GM23338 (cell line): ENCODE data around the gene CKB.

Experiments used
- EZH2 ChIP-seq: fragments of 200-600 bp; sonication (generic); IDR thresholded peaks from one replicate; pipeline ENCODE4 v1.8.0; 2017; ENCODE audit warnings: antibody characterized with exemption, mild to moderate bottlenecking, low read depth; ENCODE audit not compliant: unreplicated experiment
- EZH2phosphoT487 ChIP-seq: fragments of 200-600 bp; sonication (generic); IDR thresholded peaks from one replicate; pipeline ENCODE4 v1.8.1; 2018; ENCODE audit warnings: antibody characterized with exemption; ENCODE audit not compliant: unreplicated experiment
- JUNB ChIP-seq: IDR thresholded peaks from one replicate; pipeline ENCODE4 v1.6.1; 2016; ENCODE audit warnings: antibody characterized with exemption; ENCODE audit not compliant: unreplicated experiment
- TF ChIP-seq, protein P1 (sequence below), 2 experiments: fragments of 200-600 bp in 1 of 2; sonication (generic) in 1 of 2; conservative IDR thresholded peaks; 2 replicates each; pipeline versions ENCODE4 v1.5.1 to v1.6.1; 2016 to 2017; ENCODE audit warnings: antibody characterized with exemption in 2 of 2, low read depth in 2 of 2, mild to moderate bottlenecking in 2 of 2, moderate library complexity in 1 of 2
- TF ChIP-seq, protein P2 (sequence below): IDR thresholded peaks from one replicate; pipeline ENCODE4 v1.6.1; 2018; ENCODE audit warnings: antibody characterized with exemption; ENCODE audit not compliant: unreplicated experiment
- TF ChIP-seq, protein P3 (sequence below): IDR thresholded peaks from 2 replicates; pipeline ENCODE4 v1.6.1; 2016; ENCODE audit warnings: antibody characterized with exemption

DNA sequence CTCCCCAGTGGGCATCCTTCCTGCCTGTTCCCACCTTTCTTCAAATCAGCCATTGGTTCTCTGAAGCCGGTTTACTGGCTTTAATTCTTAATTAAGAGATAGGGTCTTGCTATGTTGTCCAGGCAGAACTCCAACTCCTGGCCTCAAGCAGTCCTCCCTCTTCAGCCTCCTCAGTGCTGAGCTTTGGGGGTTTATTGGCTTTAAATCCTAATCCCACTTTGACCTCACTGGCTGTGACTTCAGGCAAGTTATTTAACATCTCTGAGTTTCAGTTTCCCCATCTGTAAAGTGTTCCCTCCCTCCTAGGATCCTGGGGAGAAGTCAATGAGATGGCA, 4.3 kb upstream of the CKB start:
- TF ChIP-seq, protein P1, sequence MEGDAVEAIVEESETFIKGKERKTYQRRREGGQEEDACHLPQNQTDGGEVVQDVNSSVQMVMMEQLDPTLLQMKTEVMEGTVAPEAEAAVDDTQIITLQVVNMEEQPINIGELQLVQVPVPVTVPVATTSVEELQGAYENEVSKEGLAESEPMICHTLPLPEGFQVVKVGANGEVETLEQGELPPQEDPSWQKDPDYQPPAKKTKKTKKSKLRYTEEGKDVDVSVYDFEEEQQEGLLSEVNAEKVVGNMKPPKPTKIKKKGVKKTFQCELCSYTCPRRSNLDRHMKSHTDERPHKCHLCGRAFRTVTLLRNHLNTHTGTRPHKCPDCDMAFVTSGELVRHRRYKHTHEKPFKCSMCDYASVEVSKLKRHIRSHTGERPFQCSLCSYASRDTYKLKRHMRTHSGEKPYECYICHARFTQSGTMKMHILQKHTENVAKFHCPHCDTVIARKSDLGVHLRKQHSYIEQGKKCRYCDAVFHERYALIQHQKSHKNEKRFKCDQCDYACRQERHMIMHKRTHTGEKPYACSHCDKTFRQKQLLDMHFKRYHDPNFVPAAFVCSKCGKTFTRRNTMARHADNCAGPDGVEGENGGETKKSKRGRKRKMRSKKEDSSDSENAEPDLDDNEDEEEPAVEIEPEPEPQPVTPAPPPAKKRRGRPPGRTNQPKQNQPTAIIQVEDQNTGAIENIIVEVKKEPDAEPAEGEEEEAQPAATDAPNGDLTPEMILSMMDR (conservative IDR thresholded peaks at IDR 0.05; ENCODE audit: low read depth in 2 of 2), result no peak
- TF ChIP-seq JUNB, result no peak
- no peak for TF ChIP-seq EZH2
- TF ChIP-seq, protein P2, sequence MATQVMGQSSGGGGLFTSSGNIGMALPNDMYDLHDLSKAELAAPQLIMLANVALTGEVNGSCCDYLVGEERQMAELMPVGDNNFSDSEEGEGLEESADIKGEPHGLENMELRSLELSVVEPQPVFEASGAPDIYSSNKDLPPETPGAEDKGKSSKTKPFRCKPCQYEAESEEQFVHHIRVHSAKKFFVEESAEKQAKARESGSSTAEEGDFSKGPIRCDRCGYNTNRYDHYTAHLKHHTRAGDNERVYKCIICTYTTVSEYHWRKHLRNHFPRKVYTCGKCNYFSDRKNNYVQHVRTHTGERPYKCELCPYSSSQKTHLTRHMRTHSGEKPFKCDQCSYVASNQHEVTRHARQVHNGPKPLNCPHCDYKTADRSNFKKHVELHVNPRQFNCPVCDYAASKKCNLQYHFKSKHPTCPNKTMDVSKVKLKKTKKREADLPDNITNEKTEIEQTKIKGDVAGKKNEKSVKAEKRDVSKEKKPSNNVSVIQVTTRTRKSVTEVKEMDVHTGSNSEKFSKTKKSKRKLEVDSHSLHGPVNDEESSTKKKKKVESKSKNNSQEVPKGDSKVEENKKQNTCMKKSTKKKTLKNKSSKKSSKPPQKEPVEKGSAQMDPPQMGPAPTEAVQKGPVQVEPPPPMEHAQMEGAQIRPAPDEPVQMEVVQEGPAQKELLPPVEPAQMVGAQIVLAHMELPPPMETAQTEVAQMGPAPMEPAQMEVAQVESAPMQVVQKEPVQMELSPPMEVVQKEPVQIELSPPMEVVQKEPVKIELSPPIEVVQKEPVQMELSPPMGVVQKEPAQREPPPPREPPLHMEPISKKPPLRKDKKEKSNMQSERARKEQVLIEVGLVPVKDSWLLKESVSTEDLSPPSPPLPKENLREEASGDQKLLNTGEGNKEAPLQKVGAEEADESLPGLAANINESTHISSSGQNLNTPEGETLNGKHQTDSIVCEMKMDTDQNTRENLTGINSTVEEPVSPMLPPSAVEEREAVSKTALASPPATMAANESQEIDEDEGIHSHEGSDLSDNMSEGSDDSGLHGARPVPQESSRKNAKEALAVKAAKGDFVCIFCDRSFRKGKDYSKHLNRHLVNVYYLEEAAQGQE, result no peak
- no peak for TF ChIP-seq EZH2phosphoT487
- TF ChIP-seq, protein P3, sequence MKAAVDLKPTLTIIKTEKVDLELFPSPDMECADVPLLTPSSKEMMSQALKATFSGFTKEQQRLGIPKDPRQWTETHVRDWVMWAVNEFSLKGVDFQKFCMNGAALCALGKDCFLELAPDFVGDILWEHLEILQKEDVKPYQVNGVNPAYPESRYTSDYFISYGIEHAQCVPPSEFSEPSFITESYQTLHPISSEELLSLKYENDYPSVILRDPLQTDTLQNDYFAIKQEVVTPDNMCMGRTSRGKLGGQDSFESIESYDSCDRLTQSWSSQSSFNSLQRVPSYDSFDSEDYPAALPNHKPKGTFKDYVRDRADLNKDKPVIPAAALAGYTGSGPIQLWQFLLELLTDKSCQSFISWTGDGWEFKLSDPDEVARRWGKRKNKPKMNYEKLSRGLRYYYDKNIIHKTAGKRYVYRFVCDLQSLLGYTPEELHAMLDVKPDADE, result no peak
